T-helper 22 cell (primary cell): ENCODE measurements around the gene ERVV-1.
"Not testable (repeated sequence)": the region's sequence is repeated elsewhere in the genome, so short reads cannot be mapped to it uniquely, and the experiment has no call there.

Experiments used
- DNase-seq: peaks from one replicate; pipeline ENCODE4 v3.0.0-alpha.2; 2020; ENCODE audit warnings: low read depth

ERVV-1 gene

GRCh38 chr19:53019684-53020083 is 6.0 kb downstream of the ERVV-1 start:
- no peak for DNase-seq

- DNase-seq, result not testable (repeated sequence)
These were observed 14.6 kb downstream of the ERVV-1 start for GRCh38 chr19:53028306-53028705.

- no peak for DNase-seq
These were observed 20.3 kb downstream of the ERVV-1 start for GRCh38 chr19:53034054-53034453.

GRCh38 chr19:53034948-53035675 is 21.4 kb downstream of the ERVV-1 start:
- DNase-seq, result no peak

GRCh38 chr19:53037101-53038097 is 23.7 kb downstream of the ERVV-1 start:
- no peak for DNase-seq

- no peak for DNase-seq
These were observed 27.6 kb downstream of the ERVV-1 start for GRCh38 chr19:53041366-53041765.

GRCh38 chr19:53045536-53045935 is 31.8 kb downstream of the ERVV-1 start:
- no peak for DNase-seq

- DNase-seq, result no peak
These were observed 33.7 kb downstream of the ERVV-1 start for GRCh38 chr19:53047379-53047778.

GRCh38 chr19:53055117-53055516 is 41.4 kb downstream of the ERVV-1 start:
- no peak for DNase-seq

GRCh38 chr19:53057904-53058580 is 44.3 kb downstream of the ERVV-1 start:
- DNase-seq, result no peak
